ENCODE measurements around the gene SCN8A. TPM values are rescaled to one million over a fixed set of nuclear protein-coding genes. Genes with fewer than 3 reads are reported as not detected.

The SCN8A gene
- total and polyA plus RNA-seq, 4 donors, result 0.06 to 0.77 (median 0.26) TPM

- WGBS, 2 donors, result 91 to 96% methylated on average over 1 of the region's 1 CpG
- no peak for ATAC-seq (ENCODE audit: insufficient read depth, low FRiP score)
- H3K4me3 ChIP-seq, result no peak overlapping the region
These were observed 44.3 kb downstream of the SCN8A start for GRCh38 chr12:51635346-51635745.

GRCh38 chr12:51636581-51636980, 45.5 kb downstream of the SCN8A start:
- no peak overlapping the region for H3K4me3 ChIP-seq
- TF ChIP-seq, protein P1, sequence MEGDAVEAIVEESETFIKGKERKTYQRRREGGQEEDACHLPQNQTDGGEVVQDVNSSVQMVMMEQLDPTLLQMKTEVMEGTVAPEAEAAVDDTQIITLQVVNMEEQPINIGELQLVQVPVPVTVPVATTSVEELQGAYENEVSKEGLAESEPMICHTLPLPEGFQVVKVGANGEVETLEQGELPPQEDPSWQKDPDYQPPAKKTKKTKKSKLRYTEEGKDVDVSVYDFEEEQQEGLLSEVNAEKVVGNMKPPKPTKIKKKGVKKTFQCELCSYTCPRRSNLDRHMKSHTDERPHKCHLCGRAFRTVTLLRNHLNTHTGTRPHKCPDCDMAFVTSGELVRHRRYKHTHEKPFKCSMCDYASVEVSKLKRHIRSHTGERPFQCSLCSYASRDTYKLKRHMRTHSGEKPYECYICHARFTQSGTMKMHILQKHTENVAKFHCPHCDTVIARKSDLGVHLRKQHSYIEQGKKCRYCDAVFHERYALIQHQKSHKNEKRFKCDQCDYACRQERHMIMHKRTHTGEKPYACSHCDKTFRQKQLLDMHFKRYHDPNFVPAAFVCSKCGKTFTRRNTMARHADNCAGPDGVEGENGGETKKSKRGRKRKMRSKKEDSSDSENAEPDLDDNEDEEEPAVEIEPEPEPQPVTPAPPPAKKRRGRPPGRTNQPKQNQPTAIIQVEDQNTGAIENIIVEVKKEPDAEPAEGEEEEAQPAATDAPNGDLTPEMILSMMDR (IDR thresholded peaks at IDR 0.05; ENCODE audit: control extremely low read depth, extremely low read depth), result no peak
- H3K9me3 ChIP-seq (ENCODE audit: control insufficient read depth in 4 of 4, insufficient read depth in 3 of 4, low read length in 3 of 4), result peaks cover 0 to 11% (median 3%) of the 10 kb centered on the region in 4 donors
- H3K4me1 ChIP-seq (ENCODE audit: control insufficient read depth in 5 of 5, insufficient read depth in 5 of 5, low read length in 5 of 5), result no peaks in the 10 kb centered on the region
- H3K36me3 ChIP-seq (ENCODE audit: control insufficient read depth in 4 of 4, insufficient read depth in 4 of 4, low read length in 4 of 4), result no peaks in the 10 kb centered on the region
- 85 to 87% methylated on average over 3 of the region's 3 CpGs for WGBS, 2 donors
- no peak overlapping the region for H3K9ac ChIP-seq (ENCODE audit: insufficient read depth in 1 of 2, low read length in 2 of 2)
- no peak overlapping the region for H3K27ac ChIP-seq (ENCODE audit: low read depth in 1 of 2, low read length in 1 of 2)
- ATAC-seq (ENCODE audit: insufficient read depth, low FRiP score) (no peak), DNase-seq (no peak)
- no peaks in the 10 kb centered on the region for H3K27me3 ChIP-seq (ENCODE audit: control insufficient read depth in 3 of 3, insufficient read depth in 3 of 3, low read length in 2 of 3)

More at GRCh38 chr12:51635346-51635745, 44.3 kb downstream of the SCN8A start:
- TF ChIP-seq, protein P1 (IDR thresholded peaks at IDR 0.05; ENCODE audit: control extremely low read depth, extremely low read depth), result no peak
- Histone ChIP-seq H3K4me1 (ENCODE audit: control insufficient read depth in 5 of 5, insufficient read depth in 5 of 5, low read length in 5 of 5) (no peaks in the 10 kb centered on the region), H3K27ac (ENCODE audit: low read depth in 1 of 2, low read length in 1 of 2) (no peak overlapping the region), H3K9me3 (ENCODE audit: control insufficient read depth in 4 of 4, insufficient read depth in 3 of 4, low read length in 3 of 4) (peaks cover 0 to 11% (median 3%) of the 10 kb centered on the region in 4 donors), H3K36me3 (ENCODE audit: control insufficient read depth in 4 of 4, insufficient read depth in 4 of 4, low read length in 4 of 4) (no peaks in the 10 kb centered on the region), H3K27me3 (ENCODE audit: control insufficient read depth in 3 of 3, insufficient read depth in 3 of 3, low read length in 2 of 3) (no peaks in the 10 kb centered on the region), H3K9ac (ENCODE audit: insufficient read depth in 1 of 2, low read length in 2 of 2) (no peak overlapping the region)
- DNase-seq, result no peak

DNA sequence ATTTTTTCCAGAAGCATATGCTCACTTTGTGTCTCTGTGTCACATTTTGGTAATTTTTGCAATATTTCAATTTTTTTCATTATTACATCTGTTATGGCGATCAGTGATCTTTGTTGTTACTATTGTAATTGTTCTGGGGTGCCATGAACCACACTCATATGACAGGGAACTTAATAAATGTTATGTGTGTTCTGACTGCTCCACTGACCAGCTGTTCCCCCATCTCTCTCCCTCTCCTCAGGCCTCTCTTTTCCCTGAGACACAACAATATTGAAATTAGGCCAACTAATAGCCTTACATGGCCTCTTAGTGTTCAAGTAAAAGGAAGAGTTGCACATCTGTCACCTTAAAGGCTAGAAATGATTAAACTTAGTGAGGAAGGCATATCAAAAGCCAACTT, 46.0 kb downstream of the SCN8A start:
- no peaks in the 10 kb centered on the region for H3K27me3 ChIP-seq (ENCODE audit: control insufficient read depth in 3 of 3, insufficient read depth in 3 of 3, low read length in 2 of 3)
- WGBS, 2 donors, result 69 to 91% methylated on average over 1 of the region's 1 CpG
- no peaks in the 10 kb centered on the region for H3K4me1 ChIP-seq (ENCODE audit: control insufficient read depth in 5 of 5, insufficient read depth in 5 of 5, low read length in 5 of 5)
- TF ChIP-seq, protein P1 (IDR thresholded peaks at IDR 0.05; ENCODE audit: control extremely low read depth, extremely low read depth), result no peak
- DNase-seq, result no peak
- H3K4me3 ChIP-seq, result no peak overlapping the region
- no peak overlapping the region for H3K27ac ChIP-seq (ENCODE audit: low read depth in 1 of 2, low read length in 1 of 2)
- H3K9me3 ChIP-seq (ENCODE audit: control insufficient read depth in 4 of 4, insufficient read depth in 3 of 4, low read length in 3 of 4), result peaks cover 0 to 11% (median 3%) of the 10 kb centered on the region in 4 donors
- no peak for ATAC-seq (ENCODE audit: insufficient read depth, low FRiP score)
- no peak overlapping the region for H3K9ac ChIP-seq (ENCODE audit: insufficient read depth in 1 of 2, low read length in 2 of 2)
- no peaks in the 10 kb centered on the region for H3K36me3 ChIP-seq (ENCODE audit: control insufficient read depth in 4 of 4, insufficient read depth in 4 of 4, low read length in 4 of 4)

DNA sequence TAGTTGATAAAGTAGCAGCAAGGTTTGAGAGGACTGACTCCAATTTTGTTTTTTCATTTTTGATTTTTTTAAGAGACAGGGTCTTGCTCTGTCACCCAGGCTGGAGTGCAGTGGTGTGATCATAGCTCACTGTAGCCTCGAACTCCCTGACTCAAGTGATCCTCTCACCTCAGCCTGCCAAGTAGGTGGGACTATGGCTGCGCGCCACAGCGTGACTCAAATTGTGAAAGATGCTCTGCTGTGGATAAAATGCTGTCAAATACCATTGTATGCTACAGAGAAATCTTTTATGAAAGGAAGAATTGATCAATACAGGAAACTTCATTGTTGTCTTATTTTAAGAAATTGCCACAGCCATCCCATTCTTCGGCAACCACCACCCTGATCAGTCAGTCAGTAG, 48.3 kb downstream of the SCN8A start:
- Histone ChIP-seq H3K27me3 (ENCODE audit: control insufficient read depth in 3 of 3, insufficient read depth in 3 of 3, low read length in 2 of 3) (no peaks in the 10 kb centered on the region), H3K9ac (ENCODE audit: insufficient read depth in 1 of 2, low read length in 2 of 2) (no peak overlapping the region), H3K9me3 (ENCODE audit: control insufficient read depth in 4 of 4, insufficient read depth in 3 of 4, low read length in 3 of 4) (peaks cover 0 to 11% (median 3%) of the 10 kb centered on the region in 4 donors), H3K4me1 (ENCODE audit: control insufficient read depth in 5 of 5, insufficient read depth in 5 of 5, low read length in 5 of 5) (no peaks in the 10 kb centered on the region), H3K36me3 (ENCODE audit: control insufficient read depth in 4 of 4, insufficient read depth in 4 of 4, low read length in 4 of 4) (no peaks in the 10 kb centered on the region), H3K27ac (ENCODE audit: low read depth in 1 of 2, low read length in 1 of 2) (no peak overlapping the region), H3K4me3 (no peak overlapping the region)
- no peak for DNase-seq
- WGBS, 2 donors, result 93 to 96% methylated on average over 5 of the region's 5 CpGs
- ATAC-seq (ENCODE audit: insufficient read depth, low FRiP score), result no peak
- TF ChIP-seq, protein P1 (IDR thresholded peaks at IDR 0.05; ENCODE audit: control extremely low read depth, extremely low read depth), result no peak
